Esophagus squamous epithelium (tissue), 4 donors: ENCODE results near the gene APOO.

Experiments
- POLR2A ChIP-seq, 4 donors: fragments of 450-650 bp; IDR thresholded peaks; one replicate each; pipeline ENCODE4 v1.6.1; 2017; ENCODE audit warnings: antibody characterized with exemption in 4 of 4, mild to moderate bottlenecking in 4 of 4, moderate library complexity in 3 of 4
- TF ChIP-seq, protein P1 (sequence below), 6 experiments: fragments of 450-650 bp in 4 of 6; fragments of 200-600 bp in 2 of 6; sonication (generic) in 2 of 6; IDR thresholded peaks; one replicate each; pipeline ENCODE4 v1.5.1; 2016 to 2019; ENCODE audit warnings: antibody characterized with exemption in 6 of 6, mild to moderate bottlenecking in 4 of 6, moderate library complexity in 4 of 6

DNA sequence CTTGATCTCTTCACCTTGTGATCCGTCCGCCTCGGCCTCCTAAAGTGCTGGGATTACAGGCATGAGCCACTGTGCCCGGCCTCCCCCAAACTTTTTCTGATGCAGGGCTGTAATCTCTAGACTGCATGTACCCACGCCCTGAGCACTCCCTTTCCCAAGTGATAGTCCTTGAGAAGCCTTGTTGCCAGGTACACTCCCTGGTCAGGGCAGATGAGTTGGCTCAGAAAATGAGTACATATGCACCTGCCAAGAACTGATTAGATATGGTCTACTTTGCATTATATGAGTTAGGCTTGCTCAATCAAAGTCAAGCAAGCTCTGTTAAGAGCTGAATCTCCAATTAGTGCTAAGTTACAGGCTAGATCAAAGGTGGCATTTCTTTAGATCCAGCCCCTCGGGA, 20.3 kb downstream of the APOO start:
- TF ChIP-seq, protein P1, sequence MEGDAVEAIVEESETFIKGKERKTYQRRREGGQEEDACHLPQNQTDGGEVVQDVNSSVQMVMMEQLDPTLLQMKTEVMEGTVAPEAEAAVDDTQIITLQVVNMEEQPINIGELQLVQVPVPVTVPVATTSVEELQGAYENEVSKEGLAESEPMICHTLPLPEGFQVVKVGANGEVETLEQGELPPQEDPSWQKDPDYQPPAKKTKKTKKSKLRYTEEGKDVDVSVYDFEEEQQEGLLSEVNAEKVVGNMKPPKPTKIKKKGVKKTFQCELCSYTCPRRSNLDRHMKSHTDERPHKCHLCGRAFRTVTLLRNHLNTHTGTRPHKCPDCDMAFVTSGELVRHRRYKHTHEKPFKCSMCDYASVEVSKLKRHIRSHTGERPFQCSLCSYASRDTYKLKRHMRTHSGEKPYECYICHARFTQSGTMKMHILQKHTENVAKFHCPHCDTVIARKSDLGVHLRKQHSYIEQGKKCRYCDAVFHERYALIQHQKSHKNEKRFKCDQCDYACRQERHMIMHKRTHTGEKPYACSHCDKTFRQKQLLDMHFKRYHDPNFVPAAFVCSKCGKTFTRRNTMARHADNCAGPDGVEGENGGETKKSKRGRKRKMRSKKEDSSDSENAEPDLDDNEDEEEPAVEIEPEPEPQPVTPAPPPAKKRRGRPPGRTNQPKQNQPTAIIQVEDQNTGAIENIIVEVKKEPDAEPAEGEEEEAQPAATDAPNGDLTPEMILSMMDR (IDR thresholded peaks at IDR 0.05), result no peak
- no peak for TF ChIP-seq POLR2A (IDR thresholded peaks at IDR 0.05)
